H7 (cell line): ENCODE data around the gene RGS6. TPM values are rescaled to one million over a fixed set of nuclear protein-coding genes. Genes with fewer than 3 reads are reported as not detected.

ENCODE experiments used
- DNase-seq: peaks from one replicate; pipeline ENCODE4 v3.0.0; 2012
- H3K27me3 ChIP-seq: 2 replicates; pipeline ENCODE4 v1.6.0; 2011; ENCODE audit warnings: mild to moderate bottlenecking, low read length; ENCODE audit not compliant: control insufficient read depth, insufficient read depth
- H3K36me3 ChIP-seq: replicated peaks from 2 replicates; pipeline ENCODE4 v1.5.1; 2011; ENCODE audit warnings: low read length; ENCODE audit not compliant: control insufficient read depth, insufficient read depth
- H3K4me3 ChIP-seq: 2 replicates; pipeline ENCODE4 v1.5.1; 2011; ENCODE audit warnings: low read depth, mild to moderate bottlenecking, control low read depth, low read length, moderate library complexity; ENCODE audit not compliant: insufficient read depth
- total RNA-seq: library from RNA; depleted of rRNA; stranded (reverse); fragments of >200 nt; shearing (Covaris generic); gene quantifications from 2 replicates; pipeline ENCODE4 v1.2.3, GENCODE V29; 2014

RGS6 gene
- total RNA-seq, 1 experiment from 2014 or later = 0.87 TPM

DNA sequence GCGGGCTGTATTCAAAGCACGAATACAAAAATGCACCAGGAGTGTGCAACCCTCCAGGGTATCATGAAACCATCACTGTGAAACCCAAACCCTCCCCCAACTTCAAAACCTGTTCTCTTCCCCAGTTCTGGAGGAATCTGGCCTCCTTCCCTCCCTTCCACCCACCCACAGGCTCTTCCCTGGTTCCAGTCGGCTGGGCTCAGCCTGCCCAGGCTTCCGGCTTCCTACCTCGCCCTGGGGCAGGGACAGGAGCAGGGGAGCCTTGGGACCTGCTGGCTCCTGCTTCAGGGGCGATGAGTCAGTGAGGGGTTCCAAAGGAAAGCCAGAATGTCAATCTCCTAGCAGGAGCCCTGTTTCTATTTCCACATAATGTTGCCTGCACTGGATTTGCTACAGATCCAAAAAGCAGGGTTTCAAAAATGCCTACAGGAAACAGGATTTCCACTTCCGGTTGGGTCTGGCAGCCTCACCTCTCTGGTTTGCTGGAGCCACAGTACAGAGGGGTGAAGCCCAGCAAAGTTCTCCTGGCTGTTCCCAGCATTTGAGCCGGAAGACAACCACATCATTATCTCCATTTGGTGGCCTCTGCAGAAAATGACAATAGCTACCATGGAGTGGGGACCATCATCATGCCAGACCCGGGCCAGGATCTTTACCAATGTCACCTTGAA lies 683.4 kb downstream of the RGS6 start:
- Histone ChIP-seq H3K36me3 (no peaks in the 10 kb centered on the region), H3K4me3 (no peak overlapping the region), H3K27me3 (no peaks in the 10 kb centered on the region; the same call in 1 of the 2 replicates)
- no peak for DNase-seq
